HepG2 (cell line): ENCODE data around the gene NDST1. TPM values are rescaled to one million over a fixed set of nuclear protein-coding genes. Genes with fewer than 3 reads are reported as not detected.

Experiments used
- HDAC6 ChIP-seq: fragments of 200-600 bp; sonication (generic); IDR thresholded peaks from 2 replicates; pipeline ENCODE4 v1.7.0; 2017; ENCODE audit warnings: mild to moderate bottlenecking, antibody characterized with exemption, low read length, low read depth
- MTF1 ChIP-seq: sonication (generic); formaldehyde crosslinking; IDR thresholded peaks from 2 replicates; pipeline ENCODE4 v1.5.0; 2020; ENCODE audit warnings: missing genetic modification reagents
- MXI1 ChIP-seq: IDR thresholded peaks from 3 replicates; pipeline ENCODE4 v1.6.1; 2012; ENCODE audit warnings: low read depth, low read length, inconsistent platforms, borderline replicate concordance
- PHB2 ChIP-seq: fragments of 450-650 bp; IDR thresholded peaks from 2 replicates; pipeline ENCODE4 v1.6.1; 2018; ENCODE audit not compliant: partially characterized antibody
- polyA plus RNA-seq, 8 experiments: library from polyadenylated mRNA; depleted of rRNA in 3 of 8; stranded (reverse) in 7 of 8; unstranded in 1 of 8; fragments of >200 nt; fragmentation: Illumina TruSeq in 4 of 8; extraction: Trizol in 4 of 8; gene quantifications; 2 replicates each; pipeline versions ENCODE4 v1.2.1 to v1.2.3, GENCODE V29; 2011 to 2016; ENCODE audit warnings: low read depth in 4 of 8, missing spikeins in 1 of 8, mixed read lengths in 1 of 8; ENCODE audit not compliant: insufficient read depth in 1 of 8
- total RNA-seq, 5 experiments: library from RNA; depleted of rRNA; stranded (reverse); fragments of >200 nt; fragmentation: Illumina TruSeq; extraction: Trizol; gene quantifications; 2 replicates each; pipeline ENCODE4 v1.2.3, GENCODE V29; 2016; ENCODE audit warnings: low read depth in 1 of 5
- TF ChIP-seq, protein P1 (sequence below): sonication (generic); formaldehyde crosslinking; conservative IDR thresholded peaks from 2 replicates; pipeline ENCODE4 v1.5.0; 2020; ENCODE audit warnings: missing genetic modification reagents
- TF ChIP-seq, protein P2 (sequence below): sonication (generic); formaldehyde crosslinking; IDR thresholded peaks from 2 replicates; pipeline ENCODE4 v1.4.0; 2020; ENCODE audit warnings: missing genetic modification reagents
- TF ChIP-seq, protein P3 (sequence below): sonication (generic); formaldehyde crosslinking; IDR thresholded peaks from 2 replicates; pipeline ENCODE4 v1.8.1; 2023; ENCODE audit warnings: mild to moderate bottlenecking, missing genetic modification reagents, borderline replicate concordance
- TF ChIP-seq, protein P4 (sequence below): sonication (generic); formaldehyde crosslinking; IDR thresholded peaks from 2 replicates; pipeline ENCODE4 v1.5.1; 2020; ENCODE audit warnings: mild to moderate bottlenecking, missing genetic modification reagents, borderline replicate concordance

The NDST1 gene
- total and polyA plus RNA-seq, 2 of the 13 experiments (the other 11 are each of a cell fraction or from before 2014, with no cell fraction given), result 23.8 to 26.2 TPM

- TF ChIP-seq, protein P1, sequence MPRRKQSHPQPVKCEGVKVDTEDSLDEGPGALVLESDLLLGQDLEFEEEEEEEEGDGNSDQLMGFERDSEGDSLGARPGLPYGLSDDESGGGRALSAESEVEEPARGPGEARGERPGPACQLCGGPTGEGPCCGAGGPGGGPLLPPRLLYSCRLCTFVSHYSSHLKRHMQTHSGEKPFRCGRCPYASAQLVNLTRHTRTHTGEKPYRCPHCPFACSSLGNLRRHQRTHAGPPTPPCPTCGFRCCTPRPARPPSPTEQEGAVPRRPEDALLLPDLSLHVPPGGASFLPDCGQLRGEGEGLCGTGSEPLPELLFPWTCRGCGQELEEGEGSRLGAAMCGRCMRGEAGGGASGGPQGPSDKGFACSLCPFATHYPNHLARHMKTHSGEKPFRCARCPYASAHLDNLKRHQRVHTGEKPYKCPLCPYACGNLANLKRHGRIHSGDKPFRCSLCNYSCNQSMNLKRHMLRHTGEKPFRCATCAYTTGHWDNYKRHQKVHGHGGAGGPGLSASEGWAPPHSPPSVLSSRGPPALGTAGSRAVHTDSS, result no peak
- TF ChIP-seq MTF1 (no peak), HDAC6 (no peak), PHB2 (no peak), MXI1 (no peak)
- TF ChIP-seq, protein P2, sequence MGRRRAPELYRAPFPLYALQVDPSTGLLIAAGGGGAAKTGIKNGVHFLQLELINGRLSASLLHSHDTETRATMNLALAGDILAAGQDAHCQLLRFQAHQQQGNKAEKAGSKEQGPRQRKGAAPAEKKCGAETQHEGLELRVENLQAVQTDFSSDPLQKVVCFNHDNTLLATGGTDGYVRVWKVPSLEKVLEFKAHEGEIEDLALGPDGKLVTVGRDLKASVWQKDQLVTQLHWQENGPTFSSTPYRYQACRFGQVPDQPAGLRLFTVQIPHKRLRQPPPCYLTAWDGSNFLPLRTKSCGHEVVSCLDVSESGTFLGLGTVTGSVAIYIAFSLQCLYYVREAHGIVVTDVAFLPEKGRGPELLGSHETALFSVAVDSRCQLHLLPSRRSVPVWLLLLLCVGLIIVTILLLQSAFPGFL, result no peak
- TF ChIP-seq, protein P3, sequence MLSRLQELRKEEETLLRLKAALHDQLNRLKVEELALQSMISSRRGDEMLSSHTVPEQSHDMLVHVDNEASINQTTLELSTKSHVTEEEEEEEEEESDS (CRISPR knock-in tag), result no peak
- TF ChIP-seq, protein P4, sequence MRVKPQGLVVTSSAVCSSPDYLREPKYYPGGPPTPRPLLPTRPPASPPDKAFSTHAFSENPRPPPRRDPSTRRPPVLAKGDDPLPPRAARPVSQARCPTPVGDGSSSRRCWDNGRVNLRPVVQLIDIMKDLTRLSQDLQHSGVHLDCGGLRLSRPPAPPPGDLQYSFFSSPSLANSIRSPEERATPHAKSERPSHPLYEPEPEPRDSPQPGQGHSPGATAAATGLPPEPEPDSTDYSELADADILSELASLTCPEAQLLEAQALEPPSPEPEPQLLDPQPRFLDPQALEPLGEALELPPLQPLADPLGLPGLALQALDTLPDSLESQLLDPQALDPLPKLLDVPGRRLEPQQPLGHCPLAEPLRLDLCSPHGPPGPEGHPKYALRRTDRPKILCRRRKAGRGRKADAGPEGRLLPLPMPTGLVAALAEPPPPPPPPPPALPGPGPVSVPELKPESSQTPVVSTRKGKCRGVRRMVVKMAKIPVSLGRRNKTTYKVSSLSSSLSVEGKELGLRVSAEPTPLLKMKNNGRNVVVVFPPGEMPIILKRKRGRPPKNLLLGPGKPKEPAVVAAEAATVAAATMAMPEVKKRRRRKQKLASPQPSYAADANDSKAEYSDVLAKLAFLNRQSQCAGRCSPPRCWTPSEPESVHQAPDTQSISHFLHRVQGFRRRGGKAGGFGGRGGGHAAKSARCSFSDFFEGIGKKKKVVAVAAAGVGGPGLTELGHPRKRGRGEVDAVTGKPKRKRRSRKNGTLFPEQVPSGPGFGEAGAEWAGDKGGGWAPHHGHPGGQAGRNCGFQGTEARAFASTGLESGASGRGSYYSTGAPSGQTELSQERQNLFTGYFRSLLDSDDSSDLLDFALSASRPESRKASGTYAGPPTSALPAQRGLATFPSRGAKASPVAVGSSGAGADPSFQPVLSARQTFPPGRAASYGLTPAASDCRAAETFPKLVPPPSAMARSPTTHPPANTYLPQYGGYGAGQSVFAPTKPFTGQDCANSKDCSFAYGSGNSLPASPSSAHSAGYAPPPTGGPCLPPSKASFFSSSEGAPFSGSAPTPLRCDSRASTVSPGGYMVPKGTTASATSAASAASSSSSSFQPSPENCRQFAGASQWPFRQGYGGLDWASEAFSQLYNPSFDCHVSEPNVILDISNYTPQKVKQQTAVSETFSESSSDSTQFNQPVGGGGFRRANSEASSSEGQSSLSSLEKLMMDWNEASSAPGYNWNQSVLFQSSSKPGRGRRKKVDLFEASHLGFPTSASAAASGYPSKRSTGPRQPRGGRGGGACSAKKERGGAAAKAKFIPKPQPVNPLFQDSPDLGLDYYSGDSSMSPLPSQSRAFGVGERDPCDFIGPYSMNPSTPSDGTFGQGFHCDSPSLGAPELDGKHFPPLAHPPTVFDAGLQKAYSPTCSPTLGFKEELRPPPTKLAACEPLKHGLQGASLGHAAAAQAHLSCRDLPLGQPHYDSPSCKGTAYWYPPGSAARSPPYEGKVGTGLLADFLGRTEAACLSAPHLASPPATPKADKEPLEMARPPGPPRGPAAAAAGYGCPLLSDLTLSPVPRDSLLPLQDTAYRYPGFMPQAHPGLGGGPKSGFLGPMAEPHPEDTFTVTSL, result no peak
Observed at GRCh38 chr5:150534811-150535210, 26.9 kb downstream of the NDST1 start (continued).
